BLaER1 treated with 17β-estradiol and CSF1 and Interleukin-3, amounts not matched to agents 10 nM and 100 nM (cell line): ENCODE measurements around the gene IL17REL.
A peak's percentile ranks its signal among the peaks of the same experiment; 100 is the strongest.

Experiments used
- H3K27ac ChIP-seq, 11 experiments: shearing (Covaris generic); formaldehyde crosslinking; 2 replicates each; pipeline ENCODE4 v1.8.1; 2022
- H3K27me3 ChIP-seq, 11 experiments: shearing (Covaris generic); formaldehyde crosslinking; 2 replicates each; pipeline ENCODE4 v1.8.1; 2022
- H3K36me3 ChIP-seq, 11 experiments: shearing (Covaris generic); formaldehyde crosslinking; 2 replicates each; pipeline ENCODE4 v1.8.1; 2022
- H3K4me1 ChIP-seq, 10 experiments: shearing (Covaris generic); formaldehyde crosslinking; 2 replicates each; pipeline ENCODE4 v1.8.1; 2022
- H3K4me2 ChIP-seq, 11 experiments: shearing (Covaris generic); formaldehyde crosslinking; 2 replicates each; pipeline ENCODE4 v1.8.1; 2022
- H3K4me3 ChIP-seq, 10 experiments: shearing (Covaris generic); formaldehyde crosslinking; 2 replicates each; pipeline ENCODE4 v1.8.1; 2022
- H3K9ac ChIP-seq, 11 experiments: shearing (Covaris generic); formaldehyde crosslinking; 2 replicates each; pipeline ENCODE4 v1.8.1; 2022
- H3K9me3 ChIP-seq, 11 experiments: shearing (Covaris generic); formaldehyde crosslinking; replicated peaks in 1 of 11; 2 replicates each; pipeline ENCODE4 v1.8.1; 2022
- H4K20me1 ChIP-seq, 11 experiments: shearing (Covaris generic); formaldehyde crosslinking; 2 replicates each; pipeline ENCODE4 v1.8.1; 2022
- Cebpa-rat ChIP-seq, 11 experiments: shearing (Covaris generic); IDR thresholded peaks; 2 replicates each; pipeline ENCODE4 v1.8.1; 2022

The IL17REL gene

DNA sequence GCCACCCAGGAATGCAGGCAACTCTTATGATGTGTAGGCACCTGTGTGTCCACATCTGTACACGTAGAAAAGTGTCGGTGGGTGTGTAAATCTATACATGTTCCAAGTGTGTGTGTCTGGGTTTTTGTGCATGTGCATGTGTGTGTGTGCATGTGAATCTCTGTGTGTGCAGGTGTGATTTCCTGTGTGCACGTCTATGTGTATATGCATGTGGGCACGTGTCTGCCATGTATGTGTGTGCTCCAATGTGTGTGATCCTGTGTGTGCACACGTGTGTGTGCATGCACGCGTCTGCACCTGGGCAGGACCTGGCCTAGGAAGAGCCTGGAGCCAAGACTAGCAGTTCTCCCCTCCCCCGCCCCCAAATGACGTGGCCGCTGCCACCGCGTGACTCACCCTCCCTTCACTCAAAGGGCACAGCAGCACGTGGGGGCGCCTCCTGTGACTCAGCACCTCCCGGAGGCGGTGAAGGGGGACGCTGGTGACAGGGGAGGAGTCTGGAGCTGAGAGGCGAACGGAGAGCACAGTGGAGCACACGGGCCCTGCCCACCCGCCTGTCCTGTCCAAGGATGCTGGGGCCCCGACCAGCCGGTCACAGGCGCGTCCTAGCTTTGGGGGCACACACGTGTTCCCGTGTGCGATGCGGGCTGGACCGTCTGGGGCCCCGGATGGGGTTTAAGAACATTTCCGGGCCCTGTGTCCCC, 41.9 kb downstream of the IL17REL start:
- peaks cover 7 to 26% (median 18%) of the 10 kb centered on the region in 11 experiments; a peak in 21 of 22 replicates for H3K27me3 ChIP-seq
- peak overlapping the region; percentile 63 to 86 (median 80) for H3K27ac ChIP-seq
- peaks cover 2 to 51% (median 17%) of the 10 kb centered on the region in 11 experiments; a peak in 18 of 22 replicates for H4K20me1 ChIP-seq
- H3K4me1 ChIP-seq: peaks cover 51 to 70% (median 55%) of the 10 kb centered on the region in 10 experiments
- H3K9ac ChIP-seq: peak overlapping the region; percentile 56 to 84 (median 79)
- peak overlapping the region; percentile 95 to 100 (median 98) for H3K4me2 ChIP-seq
- no peaks in the 10 kb centered on the region for H3K9me3 ChIP-seq
- H3K36me3 ChIP-seq: 0 out of 22 replicates have a peak, but pooled peaks cover 0 to under 1% (median 0%) of the 10 kb centered on the region in 11 experiments
- no peak for TF ChIP-seq Cebpa-rat (IDR thresholded peaks at IDR 0.05)
- peak overlapping the region; percentile 48 to 71 (median 58) for H3K4me3 ChIP-seq

DNA sequence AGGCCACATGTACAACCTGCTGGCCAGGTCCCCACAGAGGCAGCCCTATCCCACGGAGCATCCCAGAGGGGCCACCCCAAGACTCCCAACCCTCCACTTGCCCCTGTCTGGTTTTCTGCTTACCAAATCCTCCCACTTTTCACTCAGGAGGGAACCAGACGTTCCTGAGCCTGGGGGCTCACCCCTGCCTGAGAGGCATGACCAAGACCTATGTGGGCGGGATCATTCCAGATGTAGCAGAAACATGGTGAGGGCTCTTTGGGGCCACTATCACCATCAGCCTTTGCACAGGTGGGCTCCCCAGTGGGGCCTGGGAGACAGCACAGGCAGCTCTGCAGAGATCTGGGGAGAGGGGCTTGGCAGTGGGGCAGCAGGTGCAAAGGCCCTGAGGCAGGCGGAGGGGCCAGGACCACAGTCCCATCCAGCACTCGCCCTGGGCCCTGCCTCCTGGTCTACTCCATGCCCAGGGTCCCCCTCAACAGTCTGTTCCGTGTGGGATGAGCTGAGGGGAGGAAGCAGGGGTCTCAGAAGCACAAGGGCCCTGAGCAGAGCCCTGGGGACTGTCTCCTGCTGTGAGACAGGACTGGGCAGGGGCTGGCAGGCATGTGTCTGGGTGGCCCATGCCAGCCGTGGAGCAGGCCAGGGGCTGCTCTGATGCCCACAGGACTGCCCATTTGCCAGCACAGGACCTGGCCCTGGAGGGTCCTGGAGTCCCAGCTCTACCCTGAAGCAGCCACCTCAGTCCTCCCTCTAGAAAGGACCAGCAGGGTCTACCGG, 42.6 kb downstream of the IL17REL start:
- H4K20me1 ChIP-seq: peaks cover 9 to 58% (median 24%) of the 10 kb centered on the region in 11 experiments; a peak in 21 of 22 replicates
- peaks cover 53 to 72% (median 57%) of the 10 kb centered on the region in 10 experiments for H3K4me1 ChIP-seq
- peaks cover 0 to 8% (median 0%) of the 10 kb centered on the region in 11 experiments; a peak in 9 of 22 replicates for H3K36me3 ChIP-seq
- peak overlapping the region in 2 of 11 experiments; percentile 31 to 35; a peak in 4 of 22 replicates for H3K27ac ChIP-seq
- no peak for TF ChIP-seq Cebpa-rat (IDR thresholded peaks at IDR 0.05)
- no peak overlapping the region for H3K4me3 ChIP-seq
- H3K9me3 ChIP-seq: no peaks in the 10 kb centered on the region
- H3K4me2 ChIP-seq: peak overlapping the region; percentile 95 to 100 (median 98)
- peaks cover 7 to 26% (median 18%) of the 10 kb centered on the region in 11 experiments; a peak in 21 of 22 replicates for H3K27me3 ChIP-seq
- no peak overlapping the region for H3K9ac ChIP-seq

DNA sequence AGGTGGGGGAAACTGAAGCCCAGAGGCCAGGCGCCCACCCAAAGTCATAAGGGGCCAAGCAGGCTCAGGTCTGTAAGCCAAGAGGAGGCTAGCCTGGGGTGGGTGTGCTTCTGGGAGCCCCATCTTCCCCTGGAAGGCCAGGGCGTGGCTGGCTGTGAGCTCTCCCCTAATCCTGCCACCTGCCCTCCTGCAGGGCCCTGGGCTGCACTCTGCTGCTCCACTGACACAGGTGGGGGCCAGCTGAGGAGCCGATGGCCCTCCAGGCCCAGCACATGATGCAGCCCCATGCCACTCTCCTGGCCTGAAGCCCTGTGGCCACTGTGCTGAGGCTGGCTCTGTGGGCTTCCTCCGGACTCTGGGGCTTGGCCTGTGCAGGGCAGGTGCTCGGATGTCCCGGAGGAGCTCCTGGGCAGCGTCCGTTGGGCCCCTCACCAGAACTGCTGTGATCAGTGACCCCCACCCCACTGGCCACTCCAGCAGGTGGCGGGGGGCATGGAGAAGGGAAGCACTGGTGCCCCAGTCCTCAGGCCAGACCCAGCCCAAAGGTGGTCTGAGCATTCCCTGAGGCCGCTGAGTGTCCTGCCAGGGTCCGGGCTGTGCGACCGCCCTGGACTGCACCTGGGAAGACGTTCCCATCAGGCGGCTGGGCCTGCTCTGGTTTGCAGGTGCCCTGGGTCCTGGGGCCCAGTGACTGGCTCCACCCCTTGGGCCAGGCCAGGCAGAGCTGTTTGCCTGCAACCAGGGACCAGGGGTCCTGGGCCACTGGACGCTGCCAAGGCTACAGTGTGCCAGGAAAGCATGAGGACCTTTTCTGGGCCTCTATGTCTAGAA, 43.5 kb downstream of the IL17REL start:
- no peak overlapping the region for H3K9ac ChIP-seq
- H3K27me3 ChIP-seq: peaks cover 7 to 26% (median 18%) of the 10 kb centered on the region in 11 experiments; a peak in 21 of 22 replicates
- TF ChIP-seq Cebpa-rat (IDR thresholded peaks at IDR 0.05): no peak
- peak overlapping the region in 3 of 11 experiments; percentile 99 to 100 (median 100); a peak in 5 of 22 replicates for H3K4me2 ChIP-seq
- peaks cover 0 to 17% (median 9%) of the 10 kb centered on the region in 11 experiments; a peak in 13 of 22 replicates for H3K36me3 ChIP-seq
- peaks cover 18 to 67% (median 33%) of the 10 kb centered on the region in 11 experiments for H4K20me1 ChIP-seq
- peak overlapping the region in 2 of 11 experiments; percentile 2 to 31; a peak in 3 of 22 replicates for H3K27ac ChIP-seq
- no peak overlapping the region for H3K4me3 ChIP-seq
- H3K9me3 ChIP-seq: no peaks in the 10 kb centered on the region
- peaks cover 62 to 81% (median 66%) of the 10 kb centered on the region in 10 experiments for H3K4me1 ChIP-seq

DNA sequence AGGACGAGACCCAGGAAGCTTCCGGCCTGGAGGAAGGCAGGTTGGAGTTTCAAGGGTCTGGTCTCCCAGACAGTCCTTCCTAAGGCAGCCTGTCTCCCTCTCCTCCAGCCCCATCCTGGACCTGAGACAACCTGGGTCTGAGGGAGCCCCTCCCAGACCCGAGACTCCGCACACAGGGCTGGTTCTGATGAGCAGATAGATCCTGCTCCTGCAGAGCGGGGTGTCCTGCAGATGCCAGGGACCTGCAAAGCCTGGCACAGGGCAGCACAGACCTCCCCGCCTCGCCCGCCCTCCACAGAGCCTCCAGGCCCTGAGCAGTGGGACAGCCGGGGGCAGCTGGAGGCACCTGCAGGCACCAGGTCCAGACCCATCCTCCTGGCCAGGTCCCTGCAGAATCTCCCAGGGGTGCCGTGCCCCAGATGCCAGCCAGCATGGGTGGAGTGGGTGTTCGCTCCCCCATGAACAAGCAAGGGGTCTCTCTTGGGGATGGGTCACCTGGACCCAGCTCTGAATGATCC, 44.2 kb downstream of the IL17REL start:
- peak overlapping the region in 3 of 11 experiments; percentile 90 to 95 (median 95); a peak in 6 of 22 replicates for H3K9ac ChIP-seq
- peaks cover 7 to 26% (median 18%) of the 10 kb centered on the region in 11 experiments; a peak in 21 of 22 replicates for H3K27me3 ChIP-seq
- no peaks in the 10 kb centered on the region for H3K9me3 ChIP-seq
- TF ChIP-seq Cebpa-rat (IDR thresholded peaks at IDR 0.05): no peak
- peaks cover 68 to 87% (median 73%) of the 10 kb centered on the region in 10 experiments for H3K4me1 ChIP-seq
- peak overlapping the region in 10 of 11 experiments; percentile 96 to 100 (median 98); a peak in 13 of 22 replicates for H3K4me2 ChIP-seq
- peaks cover 4 to 24% (median 15%) of the 10 kb centered on the region in 11 experiments for H3K36me3 ChIP-seq
- no peak overlapping the region for H3K4me3 ChIP-seq
- H3K27ac ChIP-seq: peak overlapping the region in 5 of 11 experiments; percentile 82 to 86 (median 83); a peak in 5 of 22 replicates
- H4K20me1 ChIP-seq: peaks cover 25 to 74% (median 40%) of the 10 kb centered on the region in 11 experiments

DNA sequence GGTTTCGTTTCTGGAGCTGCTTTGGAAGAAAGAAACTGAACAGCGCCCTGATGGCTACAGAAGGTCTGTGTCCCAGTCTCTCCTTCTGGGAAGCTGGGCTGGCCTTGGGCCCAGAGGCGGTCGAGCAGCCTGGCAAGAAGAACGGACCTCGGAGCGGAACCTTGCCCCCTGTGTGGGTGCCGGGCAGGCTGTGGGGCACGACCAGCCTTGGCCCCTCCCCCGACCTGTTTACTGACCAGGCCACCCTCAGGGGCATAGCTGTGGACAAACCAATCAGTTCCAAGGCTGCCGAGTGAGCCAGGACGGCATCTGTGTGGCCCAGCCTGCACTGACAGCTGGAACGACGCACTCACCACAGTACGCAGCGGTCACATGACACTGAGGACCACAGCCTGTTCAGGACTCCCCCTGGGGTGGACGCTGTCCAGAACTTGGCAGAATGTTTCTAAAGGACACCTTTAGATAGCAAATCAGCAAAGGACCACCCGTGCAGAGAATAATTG, 44.8 kb downstream of the IL17REL start:
- Histone ChIP-seq H3K9me3 (no peaks in the 10 kb centered on the region), H3K4me1 (peaks cover 75 to 94% (median 79%) of the 10 kb centered on the region in 10 experiments), H3K9ac (peak overlapping the region; percentile 66 to 95 (median 75); a peak in 20 of 22 replicates), H3K36me3 (peaks cover 10 to 30% (median 21%) of the 10 kb centered on the region in 11 experiments), H3K27me3 (peaks cover 7 to 26% (median 18%) of the 10 kb centered on the region in 11 experiments; a peak in 21 of 22 replicates), H3K27ac (peak overlapping the region; percentile 54 to 86 (median 82); a peak in 21 of 22 replicates), H4K20me1 (peaks cover 31 to 80% (median 46%) of the 10 kb centered on the region in 11 experiments), H3K4me2 (peak overlapping the region; percentile 96 to 100 (median 98)), H3K4me3 (peak overlapping the region in 3 of 10 experiments; percentile 23 to 42 (median 27); a peak in 3 of 20 replicates)
- no peak for TF ChIP-seq Cebpa-rat (IDR thresholded peaks at IDR 0.05)

DNA sequence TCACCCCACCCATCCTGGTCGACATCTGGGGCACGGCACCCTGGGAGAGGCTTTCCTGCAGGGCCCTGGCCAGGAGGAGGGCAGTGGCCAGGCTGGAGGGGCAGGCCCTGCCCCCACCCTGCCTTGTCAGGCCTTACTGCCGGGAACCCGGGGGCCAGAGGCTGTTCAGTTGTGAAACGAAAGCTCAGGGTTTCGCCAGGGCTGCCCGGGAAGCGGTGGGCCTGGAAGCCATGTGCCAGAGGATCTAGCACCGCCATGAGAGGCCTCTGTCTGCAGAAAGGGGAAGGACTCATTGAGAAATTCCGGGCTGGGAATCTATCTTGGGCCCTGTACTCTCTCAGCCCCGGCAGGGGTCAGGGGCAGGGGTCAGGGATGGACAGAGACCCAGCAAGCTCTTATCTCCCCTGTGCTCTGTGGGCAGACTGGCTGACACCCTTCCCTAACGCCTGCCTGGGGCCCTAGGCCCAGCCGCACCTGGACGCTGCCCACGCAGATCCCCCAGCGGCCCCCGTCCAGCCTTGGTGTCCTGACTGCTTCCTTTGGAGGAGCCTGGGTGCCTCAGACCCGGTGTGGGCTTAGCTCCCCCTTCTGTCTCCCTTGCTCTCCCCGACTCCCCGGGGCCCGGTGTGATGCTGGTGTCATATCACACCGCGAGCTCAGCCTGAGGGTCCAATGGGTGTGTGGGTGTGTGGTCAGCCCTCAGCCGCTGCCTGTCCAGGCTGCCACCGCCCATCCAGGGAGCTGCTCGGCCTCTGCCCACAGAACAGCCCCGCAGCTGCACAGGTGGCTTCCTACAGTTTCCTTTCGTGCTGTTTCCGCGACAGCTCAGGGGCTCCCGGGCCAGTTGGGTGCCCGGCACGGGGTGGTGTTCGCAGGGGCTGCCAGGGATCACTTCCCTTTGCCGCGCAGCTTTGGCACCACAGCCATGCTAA, 45.5 kb downstream of the IL17REL start:
- Histone ChIP-seq H3K4me2 (peak overlapping the region; percentile 96 to 100 (median 98)), H3K9ac (peak overlapping the region; percentile 66 to 95 (median 75)), H3K9me3 (no peaks in the 10 kb centered on the region), H3K27ac (peak overlapping the region; percentile 54 to 86 (median 82)), H3K36me3 (peaks cover 14 to 33% (median 25%) of the 10 kb centered on the region in 11 experiments), H3K27me3 (peaks cover 6 to 20% (median 12%) of the 10 kb centered on the region in 11 experiments; a peak in 21 of 22 replicates), H3K4me3 (peak overlapping the region in 8 of 10 experiments; percentile 3 to 98 (median 34); a peak in 11 of 20 replicates), H4K20me1 (peaks cover 37 to 87% (median 51%) of the 10 kb centered on the region in 11 experiments), H3K4me1 (peaks cover 78 to 95% (median 82%) of the 10 kb centered on the region in 10 experiments)
- peak in 5 of 11 experiments; percentile 13 to 66 (median 23); a peak in 4 of 22 replicates for TF ChIP-seq Cebpa-rat (IDR thresholded peaks at IDR 0.05)
